Measurements from ENCODE around the gene PIN4.
"Not testable (repeated sequence)": the region's sequence is repeated elsewhere in the genome, so short reads cannot be mapped to it uniquely, and the experiment has no call there.

Gene PIN4

DNA sequence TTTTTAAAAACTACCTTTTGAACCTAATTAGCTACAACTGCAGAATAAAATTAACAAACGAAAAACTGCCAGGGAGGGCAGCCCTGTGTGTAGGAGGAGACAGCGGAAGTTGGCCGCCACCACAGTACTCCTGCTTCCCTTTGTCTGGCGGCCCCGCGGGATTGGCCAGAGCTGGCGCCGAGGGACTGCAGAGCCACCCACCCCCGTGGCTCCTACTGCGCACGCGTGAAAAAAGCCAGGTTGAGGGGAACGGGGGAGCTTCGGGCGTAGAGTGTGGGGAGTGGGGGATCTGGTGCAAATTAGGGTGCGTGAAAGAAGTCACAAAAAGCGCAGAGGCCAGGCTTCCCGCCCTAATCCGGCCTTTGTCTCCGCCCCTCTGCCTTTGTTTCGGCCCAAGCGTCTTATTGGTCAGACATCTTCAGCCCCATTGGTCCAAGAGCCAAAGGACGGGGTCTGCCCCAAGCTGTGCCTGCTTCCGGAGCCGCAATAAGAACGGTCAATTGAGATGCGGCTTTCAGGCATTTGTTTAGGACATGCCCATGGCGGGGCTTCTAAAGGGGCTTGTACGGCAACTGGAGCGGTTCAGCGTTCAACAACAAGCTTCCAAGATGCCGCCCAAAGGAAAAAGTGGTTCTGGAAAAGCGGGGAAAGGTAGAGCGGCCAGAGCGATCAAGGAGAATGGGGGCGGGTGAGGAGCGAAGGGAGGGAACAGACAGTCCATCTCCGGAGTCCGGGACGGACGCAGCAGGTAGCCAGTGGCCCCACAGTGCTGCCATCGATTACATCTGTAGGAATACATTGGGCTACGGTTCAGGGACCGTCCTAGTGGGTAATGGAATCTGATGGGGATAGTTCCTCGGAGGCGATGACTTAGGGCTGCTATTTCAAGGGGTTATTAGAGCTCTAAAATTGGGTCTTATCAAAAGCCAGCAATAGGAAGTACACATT is at the start of gene PIN4:
PIN4 (plus strand) TSS at position 580 of the 948 bp plus-strand sequence; CDS start at position 609, 29 bp downstream.
- peak; percentile 96 for DNase-seq (ENCODE audit: low read depth)

DNA sequence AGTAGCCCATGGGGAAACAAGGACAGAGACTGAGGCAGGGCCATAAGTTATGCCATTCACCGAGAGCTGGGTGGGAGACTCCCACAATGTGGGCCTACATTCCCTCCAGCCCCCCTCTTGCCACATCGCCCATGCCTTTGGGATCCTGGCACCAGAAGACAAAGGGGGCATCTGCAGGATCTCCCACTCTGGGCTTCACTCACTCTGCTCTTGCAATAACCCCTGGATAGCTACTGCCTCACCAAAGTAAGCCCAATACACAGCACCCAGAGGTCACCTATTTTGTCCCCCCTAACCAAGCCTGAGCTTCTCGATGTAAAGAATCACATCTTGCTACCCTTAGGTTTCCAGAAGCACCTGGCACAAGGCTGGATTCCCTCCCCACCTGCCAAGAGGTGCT is 49.1 kb upstream of the PIN4 start:
- no peak for DNase-seq (ENCODE audit: low read depth)

DNA sequence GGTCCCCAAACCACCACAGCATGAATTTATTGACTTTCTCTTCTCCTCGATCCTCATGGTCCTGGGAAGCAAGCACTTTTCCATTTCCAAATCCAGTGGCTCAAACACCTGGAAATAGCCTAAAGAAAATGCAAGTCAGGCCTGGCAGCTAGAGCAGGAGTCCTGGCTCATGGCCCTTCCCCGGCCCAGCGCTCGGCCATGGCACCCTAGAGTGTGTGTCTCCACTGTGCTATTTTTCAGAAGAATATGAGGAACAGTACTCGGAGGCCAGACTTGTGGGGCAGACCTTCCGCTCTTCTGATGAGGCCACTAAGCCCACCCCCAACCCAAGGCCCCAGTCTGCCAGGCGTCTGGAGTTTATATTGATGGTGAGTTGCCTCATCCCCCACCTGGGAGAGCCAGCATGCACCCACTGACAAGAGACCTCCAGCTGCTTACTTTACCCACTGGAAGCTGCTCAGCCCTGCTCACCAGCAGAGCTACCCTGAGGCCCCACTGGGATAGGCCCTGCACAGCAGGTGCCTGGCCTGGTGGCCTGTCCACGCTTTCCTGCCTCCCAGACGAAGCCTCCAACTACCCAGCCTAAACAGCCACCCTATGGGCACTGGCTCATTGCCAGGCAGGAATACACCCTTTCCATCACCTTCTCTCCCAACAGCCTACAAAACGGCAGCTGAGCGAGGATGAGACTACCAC is 47.6 kb upstream of the PIN4 start:
- DNase-seq (ENCODE audit: low read depth): no peak

DNA sequence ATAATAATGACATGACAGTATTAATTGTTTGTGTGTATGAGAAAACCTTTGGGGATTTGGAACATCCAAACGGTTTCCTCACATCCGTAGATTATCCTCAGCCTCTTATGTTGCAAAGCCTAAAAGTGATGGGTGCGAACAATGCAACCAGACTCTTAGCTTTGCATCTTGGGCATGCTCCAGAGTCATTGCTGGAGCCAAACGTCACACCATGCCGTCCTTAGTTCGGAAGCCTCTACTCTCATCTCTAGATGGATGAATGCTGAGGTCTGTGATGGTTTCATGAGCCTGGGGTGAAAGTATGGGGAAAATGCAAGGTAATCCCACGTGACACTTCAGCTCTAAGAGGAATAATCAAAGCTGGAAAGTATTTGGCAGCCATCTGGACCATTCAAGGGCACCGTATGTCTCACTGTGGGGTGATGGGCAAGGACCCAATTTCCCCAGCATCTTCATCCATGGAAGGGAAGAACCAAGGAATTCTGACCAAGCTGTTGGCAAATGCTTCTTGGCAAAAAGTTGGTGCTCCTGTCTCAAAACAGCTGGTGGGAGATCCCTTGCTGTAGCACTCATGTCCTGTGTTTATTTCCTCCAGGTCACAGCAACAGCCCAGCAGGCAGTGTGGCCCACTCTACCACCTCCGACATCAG is 43.6 kb upstream of the PIN4 start:
- no peak for DNase-seq (ENCODE audit: low read depth)

DNA sequence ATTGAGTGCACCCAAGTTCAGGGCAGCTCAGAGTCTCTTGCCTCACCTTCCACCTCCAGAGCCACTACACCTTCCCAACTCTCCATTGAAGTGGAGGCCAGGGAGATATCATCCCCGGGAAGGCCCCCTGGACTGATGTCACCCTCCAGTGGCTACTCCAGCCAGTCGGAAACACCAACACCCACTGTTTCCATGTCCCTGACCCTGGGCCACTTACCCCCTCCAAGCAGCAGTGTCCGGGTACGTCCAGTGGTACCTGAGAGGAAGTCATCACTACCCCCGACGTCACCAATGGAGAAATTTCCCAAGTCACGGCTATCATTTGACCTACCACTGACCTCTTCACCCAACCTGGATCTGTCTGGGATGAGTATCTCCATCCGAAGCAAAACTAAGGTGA is 42.0 kb upstream of the PIN4 start:
- no peak for DNase-seq (ENCODE audit: low read depth)

DNA sequence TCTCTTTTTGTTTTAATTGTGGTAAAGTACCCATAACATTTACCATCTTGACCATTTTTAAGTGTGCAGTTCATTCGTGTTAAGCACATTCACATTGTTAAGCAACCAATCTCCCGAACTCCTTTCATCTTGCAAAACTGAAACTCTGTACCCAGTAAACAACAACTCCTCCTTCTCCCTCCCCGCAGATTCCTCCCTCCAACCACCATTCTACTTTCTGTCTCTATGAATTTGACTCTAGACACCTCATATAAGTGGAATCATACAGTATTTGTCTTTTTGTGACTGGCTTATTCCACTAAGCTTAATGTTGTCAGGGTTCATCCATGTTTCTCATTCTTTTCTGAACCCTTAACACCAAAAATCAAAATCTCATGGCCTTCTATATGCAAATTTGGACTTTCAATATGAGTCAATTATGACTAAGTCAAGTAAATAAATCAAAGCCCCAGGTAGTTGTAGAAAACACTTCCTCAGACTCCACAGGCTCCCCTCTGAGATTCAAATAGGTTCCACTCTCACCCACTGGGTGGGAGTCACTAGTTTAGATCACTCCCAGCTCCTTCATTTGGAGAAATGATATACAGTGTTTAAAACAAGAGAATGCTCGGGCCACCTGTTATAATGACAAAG is 40.1 kb upstream of the PIN4 start:
- no peak for DNase-seq (ENCODE audit: low read depth)

DNA sequence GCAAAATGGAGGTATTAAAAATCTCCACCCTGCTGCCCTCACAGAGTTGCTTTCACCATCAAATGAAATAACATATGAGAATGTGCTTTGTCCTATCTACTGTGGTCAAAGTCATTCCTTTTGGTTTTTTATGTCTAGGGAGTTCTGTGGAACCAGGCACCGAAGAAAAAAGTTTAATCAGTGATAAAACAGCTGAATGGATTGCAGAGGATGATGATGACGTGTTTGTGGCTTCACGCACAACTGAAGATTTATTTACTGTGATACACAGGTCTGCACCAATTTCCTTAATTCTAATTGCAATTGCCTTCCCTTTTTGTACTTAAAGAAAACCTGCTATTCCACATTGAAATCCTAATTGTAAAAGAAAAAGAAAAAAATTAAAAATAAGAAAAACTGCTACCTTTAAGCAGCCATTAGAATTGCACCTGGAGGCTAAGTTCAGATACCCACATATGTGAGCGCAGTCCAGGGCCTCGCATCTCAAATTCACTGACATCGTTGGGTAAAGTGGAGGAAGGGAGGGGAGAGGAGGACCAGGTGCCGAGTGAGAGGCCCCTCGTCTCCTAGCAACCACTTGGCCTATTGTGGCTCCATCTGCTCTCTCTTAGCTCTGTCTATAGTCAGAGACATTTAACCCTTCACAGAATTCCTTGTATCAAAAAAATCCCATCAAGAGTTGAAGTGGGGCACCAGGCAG is 39.3 kb upstream of the PIN4 start:
- DNase-seq (ENCODE audit: low read depth): no peak

DNA sequence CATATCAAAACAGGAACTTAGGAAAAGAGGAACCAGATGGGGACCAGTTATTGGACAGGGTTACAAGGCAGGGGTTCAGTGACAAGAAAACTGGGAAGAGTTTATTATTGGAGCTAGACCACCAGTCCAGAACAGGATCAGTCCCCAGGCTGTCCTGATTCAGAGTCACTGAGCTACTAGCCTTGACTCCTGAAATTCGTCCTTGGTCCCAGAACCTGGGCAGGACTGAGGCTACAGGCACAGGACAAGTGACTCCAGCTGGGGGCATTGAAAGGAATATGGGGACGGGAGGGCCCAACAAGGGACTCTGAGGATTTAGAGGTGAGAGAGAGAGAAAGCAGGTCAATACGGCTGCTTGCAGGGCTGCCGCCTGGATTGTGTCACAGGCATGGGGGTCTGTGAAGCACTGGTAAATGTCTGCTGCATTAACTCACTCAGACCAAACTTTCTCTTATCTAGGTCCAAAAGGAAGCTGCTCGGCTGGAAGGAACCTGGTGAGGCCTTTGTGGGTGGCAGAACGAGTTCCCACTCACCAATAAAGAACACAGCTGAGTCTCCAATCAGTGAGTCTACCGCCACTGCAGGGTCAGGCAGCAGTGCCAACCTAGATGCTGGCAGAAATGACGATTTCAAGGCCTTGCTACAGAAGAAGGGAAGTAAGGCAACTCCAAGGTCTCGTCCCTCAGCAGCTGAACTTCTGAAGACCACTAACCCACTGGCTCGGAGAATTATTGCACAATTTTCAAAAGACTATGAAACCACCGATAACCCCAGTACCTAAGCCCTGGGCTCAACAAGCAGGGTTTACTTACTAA is 38.6 kb upstream of the PIN4 start:
- no peak for DNase-seq (ENCODE audit: low read depth)

DNA sequence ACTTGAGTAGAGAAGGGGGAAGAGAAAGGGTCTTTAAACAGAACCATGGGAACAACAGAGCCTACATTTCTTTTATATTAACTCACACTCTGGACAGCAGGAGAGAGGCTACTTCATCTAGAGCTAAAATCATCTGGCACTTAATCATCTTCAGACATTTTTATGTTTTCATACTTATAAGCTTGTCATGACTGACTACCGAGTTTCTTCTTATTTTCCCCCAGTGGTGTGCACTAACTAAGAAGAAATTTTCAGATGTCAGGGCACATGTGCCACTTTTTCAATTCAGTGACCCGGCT is 38.0 kb upstream of the PIN4 start:
- no peak for DNase-seq (ENCODE audit: low read depth)

DNA sequence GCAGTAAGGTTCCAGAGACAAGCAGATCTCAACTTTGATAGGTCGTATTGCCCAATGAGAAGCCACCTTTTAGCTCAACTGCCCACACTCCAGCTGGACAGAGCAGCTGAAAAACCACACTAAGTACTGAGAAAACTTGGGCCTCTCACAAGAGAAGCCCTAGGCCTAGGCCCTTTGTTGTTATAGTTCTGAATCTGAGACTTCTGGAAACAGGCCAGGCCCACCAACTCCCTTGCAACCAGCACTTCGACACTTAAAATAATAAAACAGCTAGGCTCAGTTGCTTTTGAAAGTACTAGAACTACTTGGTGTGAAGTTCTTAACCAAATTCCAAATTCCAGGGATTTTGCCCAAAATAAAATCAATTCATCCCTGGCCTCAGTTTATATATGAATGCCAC is 36.4 kb upstream of the PIN4 start:
- DNase-seq (ENCODE audit: low read depth): no peak

DNA sequence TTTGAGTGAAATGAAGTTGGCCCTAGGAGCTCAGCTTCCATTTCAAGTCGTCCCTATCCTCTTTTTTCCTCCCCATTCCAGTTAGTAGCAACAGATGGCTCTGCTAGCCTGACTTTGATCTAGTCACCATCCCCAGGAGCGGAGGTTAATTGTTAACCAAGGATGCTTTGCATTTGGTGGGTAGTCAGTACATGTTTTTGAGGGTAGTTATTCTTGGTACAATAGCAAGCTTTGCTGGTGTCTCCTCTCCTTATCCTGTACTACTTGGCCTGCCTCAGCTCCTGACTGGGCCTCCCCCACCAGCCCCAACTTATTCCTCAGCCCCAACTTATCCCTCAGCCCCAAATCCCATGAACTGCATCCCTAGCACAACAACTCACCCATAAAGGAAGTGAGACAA is 35.0 kb upstream of the PIN4 start:
- DNase-seq (ENCODE audit: low read depth): no peak

DNA sequence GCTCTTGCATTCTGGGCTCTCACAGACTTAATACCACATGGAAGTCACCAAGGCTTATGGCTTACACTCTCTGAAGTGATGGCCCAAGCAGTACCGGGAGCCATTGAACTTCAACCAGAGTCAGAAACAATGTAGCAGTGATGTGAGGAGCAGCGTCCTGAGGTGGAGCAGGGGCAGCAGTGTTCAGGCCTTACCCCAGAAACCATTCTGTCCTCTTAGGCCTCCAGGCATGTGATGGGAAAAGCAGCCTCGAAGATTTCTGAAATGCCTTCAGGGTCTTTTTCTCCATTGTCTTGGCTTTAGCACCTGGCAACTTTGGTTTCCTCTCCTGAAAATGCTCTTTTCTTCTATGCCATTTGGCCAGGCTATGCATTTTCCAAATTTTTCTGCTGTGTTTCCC is 22.8 kb upstream of the PIN4 start:
- DNase-seq (ENCODE audit: low read depth): no peak

DNA sequence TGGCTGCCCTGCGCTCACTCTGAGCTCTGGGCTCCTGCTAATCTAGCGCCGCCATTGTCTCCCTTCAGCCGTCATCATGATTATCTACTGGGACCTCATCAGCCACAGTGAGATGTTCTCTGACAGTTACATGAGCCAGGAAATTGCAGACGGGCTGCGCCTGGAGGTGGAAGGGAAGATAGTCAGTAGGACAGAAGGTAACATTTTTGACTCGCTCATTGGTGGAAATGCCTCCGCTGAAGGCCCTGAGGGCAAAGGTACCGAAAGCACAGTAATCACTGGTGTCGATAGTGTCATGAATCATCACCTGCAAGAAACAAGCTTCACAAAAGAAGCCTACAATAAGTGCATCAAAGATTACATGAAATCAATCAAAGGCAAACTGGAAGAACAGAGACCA is 21.8 kb upstream of the PIN4 start:
- no peak for DNase-seq (ENCODE audit: low read depth)

DNA sequence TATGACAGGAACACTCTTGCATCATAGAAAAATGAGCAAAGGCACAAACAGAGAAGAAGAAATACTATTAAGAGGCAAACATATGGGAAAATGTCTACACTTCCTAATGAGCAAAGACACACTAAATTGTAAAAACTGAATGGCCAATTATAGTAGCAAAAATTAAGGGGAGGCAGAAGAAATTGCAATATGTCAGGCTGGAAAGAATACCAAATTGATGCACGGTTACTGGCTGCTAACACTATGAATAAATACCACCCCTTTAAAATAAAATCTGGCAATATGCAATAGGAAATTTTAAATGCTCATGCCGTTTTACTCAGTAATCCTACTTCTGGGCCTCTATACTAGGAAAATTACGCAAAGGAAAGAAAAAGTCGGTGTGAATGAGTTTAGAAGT is 16.0 kb upstream of the PIN4 start:
- no peak for DNase-seq (ENCODE audit: low read depth)

DNA sequence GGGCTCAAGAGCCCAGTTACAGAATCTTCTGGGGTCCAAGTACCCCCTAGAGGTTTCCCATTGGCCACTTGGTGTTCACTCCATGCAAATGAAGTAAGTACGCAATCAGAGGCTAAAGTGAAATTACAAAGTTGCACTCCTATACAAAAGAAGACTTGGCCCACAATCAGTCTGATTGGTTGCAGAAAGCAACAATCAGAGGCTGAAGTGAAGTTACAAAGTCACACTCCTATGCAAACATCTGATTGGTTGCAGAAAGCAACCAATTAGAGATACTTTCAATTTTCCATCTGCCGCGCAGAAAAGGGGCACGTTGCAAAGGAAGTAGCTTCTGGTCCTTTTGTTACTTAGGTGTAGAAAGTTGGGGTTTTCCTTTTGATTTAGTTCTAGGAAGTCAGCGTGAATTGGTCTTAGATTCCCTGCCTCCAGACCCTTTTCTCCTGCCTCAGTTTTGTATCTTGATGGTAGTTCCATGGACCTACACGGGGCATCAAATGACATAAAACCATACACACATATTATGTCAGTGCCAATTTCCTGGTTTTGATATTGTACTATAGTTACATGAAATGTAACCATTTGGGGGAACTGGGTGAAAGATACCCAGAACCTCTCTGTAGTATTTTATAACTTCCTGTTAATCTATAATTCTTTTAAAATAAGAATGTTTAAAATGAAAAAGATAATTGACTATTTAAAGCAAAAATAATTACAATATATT is 12.4 kb upstream of the PIN4 start:
- DNase-seq (ENCODE audit: low read depth): no peak

DNA sequence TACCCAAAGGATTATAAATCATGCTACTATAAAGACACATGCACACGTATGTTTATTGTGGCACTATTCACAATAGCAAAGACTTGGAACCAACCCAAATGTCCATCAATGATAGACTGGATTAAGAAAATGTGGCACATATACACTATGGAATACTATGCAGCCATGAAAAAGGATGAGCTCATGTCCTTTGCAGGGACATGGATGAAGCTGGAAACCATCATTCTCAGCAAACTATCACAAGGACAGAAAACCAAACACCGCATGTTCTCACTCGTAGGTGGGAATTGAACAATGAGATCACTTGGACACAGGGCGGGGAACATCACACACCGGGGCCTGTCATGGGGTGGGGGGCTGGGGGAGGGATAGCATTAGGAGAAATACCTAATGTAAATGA is 5.3 kb upstream of the PIN4 start:
- DNase-seq (ENCODE audit: low read depth): not testable (repeated sequence)

DNA sequence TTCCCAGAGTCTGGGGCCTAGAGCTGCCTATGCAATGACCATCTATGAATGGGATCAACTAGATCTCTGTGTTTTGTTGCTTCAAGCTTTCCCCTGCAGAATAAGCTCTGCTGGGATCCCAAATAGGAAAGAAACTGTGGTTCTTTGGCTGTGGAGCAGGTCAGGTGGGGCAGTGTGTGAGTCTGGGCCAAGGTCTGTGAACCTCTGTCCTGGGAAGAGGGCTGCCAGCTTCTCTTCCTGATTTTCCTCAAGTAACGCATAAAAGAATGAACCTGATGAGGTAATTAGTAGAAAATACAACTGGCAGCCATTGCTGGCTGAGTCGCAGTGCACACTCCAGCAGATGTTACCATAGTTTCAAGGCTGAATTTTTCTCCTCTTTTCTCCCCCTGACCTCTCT is 4.6 kb upstream of the PIN4 start:
- no peak for DNase-seq (ENCODE audit: low read depth)

DNA sequence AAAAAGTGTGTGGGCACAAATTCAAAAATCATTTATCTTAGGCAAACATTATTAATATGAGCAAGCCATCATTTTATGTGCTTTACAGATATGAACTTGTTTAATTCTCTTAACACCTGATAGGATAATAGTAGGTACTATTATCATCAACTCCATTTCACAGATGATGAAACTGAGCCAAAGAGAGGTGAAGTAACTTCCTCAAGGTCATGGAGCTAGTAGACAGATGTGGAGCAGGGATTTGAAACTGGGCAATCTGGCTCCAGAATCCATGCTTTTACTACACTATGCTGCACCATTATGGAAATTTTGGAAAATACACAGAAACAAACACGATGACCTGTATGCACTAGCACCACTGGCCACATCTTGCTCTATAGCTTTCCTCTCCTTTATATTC is 1.0 kb upstream of the PIN4 start:
- DNase-seq (ENCODE audit: low read depth): no peak

DNA sequence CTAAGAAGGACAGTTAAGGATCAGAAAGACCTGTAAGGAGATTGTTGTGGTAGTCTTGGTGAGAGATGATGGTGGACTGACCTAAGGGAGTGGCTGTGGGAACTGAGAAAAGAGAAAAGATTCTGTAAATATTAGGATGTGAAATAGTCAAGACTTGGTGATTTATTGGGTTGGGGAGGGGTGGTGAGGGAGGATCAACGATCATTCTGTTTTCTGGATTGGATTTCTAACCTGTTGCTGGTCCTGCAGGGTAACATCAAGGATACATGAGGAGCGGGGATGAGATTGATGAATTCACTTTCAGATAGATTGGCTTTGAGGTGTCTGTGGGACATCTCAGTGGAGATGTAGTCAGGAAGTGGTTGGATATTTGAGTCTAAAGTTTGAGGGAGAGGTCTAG is 1.4 kb downstream of the PIN4 start:
- no peak for DNase-seq (ENCODE audit: low read depth)

DNA sequence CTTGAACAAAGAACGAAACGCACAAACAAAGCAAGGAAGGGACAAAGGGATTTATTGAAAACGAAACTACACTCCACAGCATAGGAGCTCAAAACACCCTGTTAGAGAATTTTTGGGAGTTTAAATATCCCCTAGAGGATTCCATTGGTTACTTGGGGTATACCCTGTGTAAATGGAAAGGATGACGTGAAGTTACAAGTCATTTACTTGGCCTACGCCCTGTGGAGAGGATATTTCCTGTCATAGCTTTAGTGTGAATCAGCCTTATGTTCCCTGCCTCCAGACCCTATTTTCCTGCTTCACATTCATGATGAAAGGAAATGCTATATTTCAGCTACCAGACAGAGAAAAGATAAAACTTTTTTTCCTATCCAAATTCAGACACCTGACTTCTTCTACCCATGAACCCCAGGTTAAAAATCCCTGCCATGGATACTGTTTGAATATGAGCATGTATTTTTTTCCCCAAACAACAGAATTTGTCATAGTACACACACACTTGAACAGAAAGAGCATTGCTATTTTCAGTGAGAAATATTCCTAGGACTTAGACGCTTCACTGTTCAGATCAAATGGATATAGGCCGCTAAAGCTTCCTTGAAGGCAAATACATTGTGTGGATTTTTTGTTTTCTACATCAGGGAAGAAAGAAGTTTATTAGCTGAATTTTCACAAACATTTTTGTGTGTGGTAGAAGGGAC is 20.4 kb downstream of the PIN4 start:
- DNase-seq (ENCODE audit: low read depth): peak; percentile 79

Data from iris pigment epithelial cell (primary cell).